Tibial nerve (tissue), 4 donors: ENCODE data around the gene SRD5A3. TPM values are rescaled to one million over a fixed set of nuclear protein-coding genes. Genes with fewer than 3 reads are reported as not detected.

Experiments used
- DNase-seq, 2 donors: peaks; one replicate each; pipeline ENCODE4 v3.0.0-alpha.2; 2019; ENCODE audit warnings: low spot score in 2 of 2
- H3K27ac ChIP-seq, 4 donors: fragments of 200-600 bp; sonication (generic) in 3 of 4; one replicate each; pipeline ENCODE4 v1.5.1; 2017 to 2019; ENCODE audit warnings: mild to moderate bottlenecking in 1 of 4
- H3K27me3 ChIP-seq, 2 donors: fragments of 200-600 bp; sonication (generic) in 1 of 2; one replicate each; pipeline versions ENCODE4 v1.5.1 to v1.6.0; 2017 to 2019
- H3K36me3 ChIP-seq, 3 donors: fragments of 200-600 bp; sonication (generic); one replicate each; pipeline ENCODE4 v1.5.1; 2018 to 2019
- H3K4me1 ChIP-seq, 4 donors: fragments of 200-600 bp; sonication (generic) in 3 of 4; one replicate each; pipeline ENCODE4 v1.5.1; 2017 to 2019
- H3K4me3 ChIP-seq, 4 donors: fragments of 200-600 bp; sonication (generic) in 3 of 4; one replicate each; pipeline ENCODE4 v1.5.1; 2017 to 2019; ENCODE audit warnings: mild to moderate bottlenecking in 1 of 4, moderate library complexity in 1 of 4
- H3K9me3 ChIP-seq, 4 donors: fragments of 200-600 bp; sonication (generic) in 3 of 4; one replicate each; pipeline ENCODE4 v1.5.1; 2017 to 2019
- EP300 ChIP-seq, 2 donors: sonication (generic); formaldehyde crosslinking; IDR thresholded peaks; one replicate each; pipeline ENCODE4 v1.6.1; 2017; ENCODE audit warnings: antibody characterized with exemption in 2 of 2, mild to moderate bottlenecking in 1 of 2
- POLR2A ChIP-seq, 2 donors: fragments of 450-650 bp; IDR thresholded peaks; one replicate each; pipeline ENCODE4 v1.6.1; 2017; ENCODE audit warnings: antibody characterized with exemption in 2 of 2, mild to moderate bottlenecking in 2 of 2, moderate library complexity in 2 of 2
- WGBS, 2 donors: methylation state at CpG; one replicate each; pipeline ENCODE4 v1.1.5; 2018; 5-methylcytosine and 5-hydroxymethylcytosine counted together
- small RNA-seq: library from RNA; depleted of rRNA; stranded (forward); fragments of <200 nt; gene quantifications from one replicate; pipeline ENCODE3, GENCODE V24; 2016
- total RNA-seq, 4 donors: library from RNA; depleted of rRNA; stranded (reverse); fragments of >200 nt; gene quantifications; one replicate each; pipeline ENCODE4 v1.1.0, GENCODE V29; 2016
- TF ChIP-seq, protein P1 (sequence below), 5 experiments: fragments of 200-600 bp in 3 of 5; fragments of 450-650 bp in 2 of 5; sonication (generic) in 3 of 5; IDR thresholded peaks; one replicate each; pipeline ENCODE4 v1.5.1; 2016 to 2019; ENCODE audit warnings: antibody characterized with exemption in 5 of 5, mild to moderate bottlenecking in 3 of 5, moderate library complexity in 2 of 5

Gene SRD5A3
- total RNA-seq, 4 donors from 2014 or later: 9.0 to 16.1 (median 12.2) TPM

DNA sequence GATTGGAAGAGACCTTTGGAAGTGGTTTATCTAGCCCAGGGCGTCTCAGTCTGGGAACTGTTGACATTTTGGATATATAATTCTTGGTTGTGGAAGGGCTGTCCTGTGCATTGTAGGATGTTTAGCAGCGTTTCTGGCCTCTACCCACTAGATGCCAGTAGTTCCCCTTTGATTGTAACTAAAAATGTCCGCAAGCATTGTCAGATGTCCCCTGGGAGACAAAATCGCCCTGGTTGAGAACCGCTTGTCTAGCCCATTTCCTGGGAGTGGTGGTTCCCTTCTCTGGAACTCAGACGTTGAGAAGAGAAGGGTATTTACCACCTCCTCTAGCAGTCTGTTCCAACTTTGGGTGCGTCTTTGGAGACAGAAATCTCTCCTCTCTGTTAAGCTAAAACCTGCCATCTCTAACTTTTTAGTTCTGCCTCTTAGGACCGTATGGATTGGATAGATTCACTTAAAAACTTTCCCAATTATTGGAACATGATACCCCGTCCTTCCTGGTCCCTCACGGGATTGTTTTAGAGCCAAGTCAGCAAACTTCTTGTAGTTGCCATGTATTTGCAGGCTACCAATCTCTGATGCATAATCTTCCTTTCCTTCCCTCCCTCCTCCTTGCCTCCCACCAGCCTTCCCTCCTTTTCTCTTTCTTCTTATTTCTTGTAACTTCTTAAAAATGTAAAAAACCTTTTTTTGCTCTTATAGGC, 63.6 kb downstream of the SRD5A3 start:
- Histone ChIP-seq H3K27me3 (no peaks in the 10 kb centered on the region), H3K4me3 (no peak overlapping the region), H3K9me3 (no peaks in the 10 kb centered on the region), H3K4me1 (peaks cover 0 to 38% (median 5%) of the 10 kb centered on the region in 4 donors), H3K27ac (no peak overlapping the region), H3K36me3 (peaks cover 0 to 34% (median 0%) of the 10 kb centered on the region in 3 donors)
- TF ChIP-seq EP300 (IDR thresholded peaks at IDR 0.05): no peak
- TF ChIP-seq, protein P1, sequence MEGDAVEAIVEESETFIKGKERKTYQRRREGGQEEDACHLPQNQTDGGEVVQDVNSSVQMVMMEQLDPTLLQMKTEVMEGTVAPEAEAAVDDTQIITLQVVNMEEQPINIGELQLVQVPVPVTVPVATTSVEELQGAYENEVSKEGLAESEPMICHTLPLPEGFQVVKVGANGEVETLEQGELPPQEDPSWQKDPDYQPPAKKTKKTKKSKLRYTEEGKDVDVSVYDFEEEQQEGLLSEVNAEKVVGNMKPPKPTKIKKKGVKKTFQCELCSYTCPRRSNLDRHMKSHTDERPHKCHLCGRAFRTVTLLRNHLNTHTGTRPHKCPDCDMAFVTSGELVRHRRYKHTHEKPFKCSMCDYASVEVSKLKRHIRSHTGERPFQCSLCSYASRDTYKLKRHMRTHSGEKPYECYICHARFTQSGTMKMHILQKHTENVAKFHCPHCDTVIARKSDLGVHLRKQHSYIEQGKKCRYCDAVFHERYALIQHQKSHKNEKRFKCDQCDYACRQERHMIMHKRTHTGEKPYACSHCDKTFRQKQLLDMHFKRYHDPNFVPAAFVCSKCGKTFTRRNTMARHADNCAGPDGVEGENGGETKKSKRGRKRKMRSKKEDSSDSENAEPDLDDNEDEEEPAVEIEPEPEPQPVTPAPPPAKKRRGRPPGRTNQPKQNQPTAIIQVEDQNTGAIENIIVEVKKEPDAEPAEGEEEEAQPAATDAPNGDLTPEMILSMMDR (IDR thresholded peaks at IDR 0.05): peak in 2 of 5 experiments; percentile 14 to 26
- WGBS, 2 donors: 41% methylated on average over 10 of the region's 10 CpGs
- DNase-seq: no peak

DNA sequence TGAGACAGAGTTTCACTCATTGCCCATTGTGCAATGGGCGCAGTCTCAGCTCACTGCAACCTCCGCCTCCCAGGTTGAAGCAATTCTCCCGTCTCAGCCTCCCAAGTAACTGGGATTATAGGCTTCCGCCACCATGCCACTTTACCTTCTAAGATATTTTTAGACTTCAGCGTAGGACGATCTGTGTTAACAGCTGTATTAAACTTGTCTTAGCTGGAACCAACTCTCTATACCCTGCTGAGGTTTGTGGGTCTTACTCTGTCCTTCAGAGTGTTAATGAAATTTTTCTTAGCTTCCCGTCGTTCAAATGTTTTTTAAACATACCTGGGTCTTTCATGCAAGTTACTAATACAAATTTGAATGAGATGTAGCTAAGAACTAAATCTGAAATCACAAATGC, 64.4 kb downstream of the SRD5A3 start:
- Histone ChIP-seq H3K27me3 (no peaks in the 10 kb centered on the region), H3K4me1 (peaks cover 0 to 32% (median 5%) of the 10 kb centered on the region in 4 donors), H3K27ac (no peak overlapping the region), H3K36me3 (peaks cover 0 to 36% (median 1%) of the 10 kb centered on the region in 3 donors), H3K9me3 (no peaks in the 10 kb centered on the region), H3K4me3 (no peak overlapping the region)
- 95 to 98% methylated on average over 8 of the region's 8 CpGs for WGBS, 2 donors
- no peak for TF ChIP-seq EP300 (IDR thresholded peaks at IDR 0.05)
- no peak for TF ChIP-seq POLR2A (IDR thresholded peaks at IDR 0.05)
- TF ChIP-seq, protein P1 (IDR thresholded peaks at IDR 0.05): no peak
- DNase-seq: no peak

- Histone ChIP-seq H3K36me3 (peaks cover 0 to 43% (median 8%) of the 10 kb centered on the region in 3 donors), H3K4me1 (peaks cover 0 to 31% (median 5%) of the 10 kb centered on the region in 4 donors), H3K4me3 (no peak overlapping the region), H3K27me3 (no peaks in the 10 kb centered on the region), H3K27ac (no peak overlapping the region), H3K9me3 (no peaks in the 10 kb centered on the region)
- 94 to 95% methylated on average over 6 of the region's 6 CpGs for WGBS, 2 donors
- TF ChIP-seq POLR2A (IDR thresholded peaks at IDR 0.05): no peak
- TF ChIP-seq EP300 (IDR thresholded peaks at IDR 0.05): no peak
- TF ChIP-seq, protein P1 (IDR thresholded peaks at IDR 0.05): no peak
- DNase-seq: no peak
Observed at GRCh38 chr4:55411621-55412020, 65.6 kb downstream of the SRD5A3 start.

DNA sequence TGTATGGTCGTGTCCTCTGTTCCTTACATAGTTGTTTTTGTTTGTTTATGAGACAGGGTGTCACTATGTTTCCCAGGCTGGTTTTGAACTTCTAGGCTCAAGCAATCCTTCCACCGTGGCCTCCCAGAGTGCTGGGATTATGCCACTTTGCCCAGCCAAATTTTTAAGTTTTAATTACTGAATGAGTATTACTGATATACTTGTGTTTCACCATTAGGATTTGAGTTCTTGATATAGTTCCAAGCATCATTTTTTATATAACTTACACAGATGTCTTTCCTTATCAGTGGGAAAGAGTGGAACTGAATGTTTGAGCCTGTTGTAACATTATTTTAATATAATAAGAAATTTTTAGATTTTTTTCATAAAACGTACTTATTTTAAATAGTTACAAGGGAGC, 70.1 kb downstream of the SRD5A3 start:
- H3K27me3 ChIP-seq: no peaks in the 10 kb centered on the region
- WGBS, 2 donors: 93 to 97% methylated on average over 3 of the region's 3 CpGs
- H3K4me3 ChIP-seq: no peak overlapping the region
- no peak overlapping the region for H3K27ac ChIP-seq
- no peaks in the 10 kb centered on the region for H3K4me1 ChIP-seq
- H3K36me3 ChIP-seq: peaks cover 0 to 78% (median 8%) of the 10 kb centered on the region in 3 donors
- no peaks in the 10 kb centered on the region for H3K9me3 ChIP-seq
- DNase-seq: no peak
- TF ChIP-seq EP300 (IDR thresholded peaks at IDR 0.05): no peak
- TF ChIP-seq POLR2A (IDR thresholded peaks at IDR 0.05): no peak
- TF ChIP-seq, protein P1 (IDR thresholded peaks at IDR 0.05): no peak

Small RNA genes within 50 kb of the gene (small RNA-seq; reads per million reads assigned to genes)
- gene RF00019: not detected

Other genes starting within 250 kb of the SRD5A3 start
- gene KDR, start 220.6 kb upstream of the SRD5A3 start, total RNA-seq: 10 to 100 TPM; 28.8 to 85.7 (median 74.6) TPM
- 100 to 1,000 TPM; 167 to 286 (median 236) TPM for gene TMEM165, start 49.7 kb downstream of the SRD5A3 start, total RNA-seq
- gene CLOCK, start 200.7 kb downstream of the SRD5A3 start, total RNA-seq: 10 to 100 TPM; 17.8 to 48.0 (median 27.6) TPM
- not detected for gene PDCL2, start 246.0 kb downstream of the SRD5A3 start, total RNA-seq